Fibroblast of skin of scalp (primary cell): ENCODE results near the gene CKAP5.

Experiments used
- DNase-seq: peaks from one replicate; pipeline ENCODE4 v3.0.0-alpha.2; 2013

CKAP5 gene

GRCh38 chr11:46762248-46762647, 83.8 kb downstream of the CKAP5 start:
- no peak for DNase-seq

- no peak for DNase-seq
Measured at GRCh38 chr11:46761807-46762206, 84.3 kb downstream of the CKAP5 start.

- no peak for DNase-seq
Measured at GRCh38 chr11:46760429-46761128, 85.5 kb downstream of the CKAP5 start.

GRCh38 chr11:46759196-46759595, 86.9 kb downstream of the CKAP5 start:
- DNase-seq = no peak

- DNase-seq = no peak
Measured at GRCh38 chr11:46755962-46756361, 90.1 kb downstream of the CKAP5 start.

- no peak for DNase-seq
Measured at GRCh38 chr11:46747150-46747549, 98.9 kb downstream of the CKAP5 start.

GRCh38 chr11:46745995-46746394, 100.1 kb downstream of the CKAP5 start:
- no peak for DNase-seq

- DNase-seq = no peak
Measured at GRCh38 chr11:46745328-46745727, 100.8 kb downstream of the CKAP5 start.

- DNase-seq = no peak
Measured at GRCh38 chr11:46743693-46744339, 102.3 kb downstream of the CKAP5 start.

- no peak for DNase-seq
Measured at GRCh38 chr11:46743043-46743442, 103.0 kb downstream of the CKAP5 start.

- DNase-seq = no peak
Measured at GRCh38 chr11:46741600-46742484, 104.2 kb downstream of the CKAP5 start.

GRCh38 chr11:46738887-46739286, 107.2 kb downstream of the CKAP5 start:
- no peak for DNase-seq

- DNase-seq = no peak
Measured at GRCh38 chr11:46737699-46738098, 108.4 kb downstream of the CKAP5 start.

GRCh38 chr11:46736615-46737014, 109.5 kb downstream of the CKAP5 start:
- DNase-seq = peak; percentile 52

- no peak for DNase-seq
Measured at GRCh38 chr11:46736146-46736545, 109.9 kb downstream of the CKAP5 start.

GRCh38 chr11:46733234-46733633, 112.8 kb downstream of the CKAP5 start:
- DNase-seq = no peak

GRCh38 chr11:46731545-46731944, 114.5 kb downstream of the CKAP5 start:
- no peak for DNase-seq

- peak; percentile 25 for DNase-seq
Measured at GRCh38 chr11:46729110-46730027, 116.7 kb downstream of the CKAP5 start.

- DNase-seq = no peak
Measured at GRCh38 chr11:46728659-46729040, 117.4 kb downstream of the CKAP5 start.

GRCh38 chr11:46727952-46728658, 118.0 kb downstream of the CKAP5 start:
- no peak for DNase-seq

GRCh38 chr11:46726206-46726862, 119.7 kb downstream of the CKAP5 start:
- DNase-seq = no peak
